Lower leg skin (tissue), 3 donors: Measurements from ENCODE around the gene RHOC.
"Not testable (repeated sequence)": the region's sequence is repeated elsewhere in the genome, so short reads cannot be mapped to it uniquely, and the experiment has no call there.

Source experiments
- CTCF ChIP-seq, 3 donors: fragments of 450-650 bp; IDR thresholded peaks; one replicate each; pipeline ENCODE4 v1.5.1; 2016; ENCODE audit warnings: antibody characterized with exemption in 3 of 3, mild to moderate bottlenecking in 3 of 3, moderate library complexity in 2 of 3
- POLR2A ChIP-seq, 2 donors: fragments of 450-650 bp; IDR thresholded peaks; one replicate each; pipeline ENCODE4 v1.6.1; 2016 to 2017; ENCODE audit warnings: antibody characterized with exemption in 2 of 2, mild to moderate bottlenecking in 1 of 2, moderate library complexity in 1 of 2

- not testable (repeated sequence) for TF ChIP-seq CTCF, POLR2A (IDR thresholded peaks at IDR 0.05)
Measured at GRCh38 chr1:112728306-112728971, 21.5 kb upstream of the RHOC start.
